SK-N-SH (cell line): Measurements from ENCODE around the gene NUDT14.

Source experiments
- CTCF ChIP-seq: fragments of 200-600 bp; sonication (generic); IDR thresholded peaks from 2 replicates; pipeline ENCODE4 v1.6.1; 2017; ENCODE audit warnings: antibody characterized with exemption, mild to moderate bottlenecking, moderate library complexity
- USF2 ChIP-seq: fragments of 150-350 bp; IDR thresholded peaks from 2 replicates; pipeline ENCODE4 v1.6.1; 2017; ENCODE audit warnings: antibody characterized with exemption, low read length, low read depth, borderline replicate concordance

GRCh38 chr14:105161309-105161708 is 19.8 kb downstream of the NUDT14 start:
- TF ChIP-seq CTCF (no peak), USF2 (no peak)
